HCT116 (cell line): ENCODE results near the gene FSD2. TPM values are rescaled to one million over a fixed set of nuclear protein-coding genes. Genes with fewer than 3 reads are reported as not detected.

Experiments
- ATAC-seq: fragments of 200-7000 bp; cut with Tn5 transposase; 2 replicates; pipeline ENCODE4 v1.9.1; 2020; ENCODE audit warnings: mild to moderate bottlenecking, moderate library complexity
- BruUV-seq: library from RNA; stranded (reverse); fragments of 400-500 nt; replicated peaks from 2 replicates; lab custom pipeline; 2021; lab: Mats Ljungman, UMichigan
- CTCF ChIA-PET: fragments of 300-600 bp; sonication (Branson Sonifier 250); formaldehyde crosslinking; loops from one replicate; lab custom pipeline; 2021; ENCODE audit warnings: antibody characterized with exemption; lab: Charles Lee
- POLR2A ChIA-PET: fragments of 300-600, 350-600 bp; sonication (Branson Sonifier 250); formaldehyde crosslinking; loops from one replicate; lab custom pipeline; 2021; ENCODE audit warnings: antibody characterized with exemption; lab: Charles Lee
- RAD21 ChIA-PET, 2 experiments: fragments of 300-600 bp; sonication (Branson Sonifier 250); formaldehyde crosslinking; loops; one replicate each; lab custom pipeline; 2023; ENCODE audit warnings: low total read pairs in 2 of 2; ENCODE audit not compliant: uncharacterized antibody in 2 of 2, unreplicated experiment in 2 of 2, low non-redundant PET in 1 of 2; lab: Charles Lee
- DNase-seq: peaks from one replicate; pipeline ENCODE4 v3.0.0-alpha.2; 2010; ENCODE audit warnings: low read depth, low spot score
- H2AFZ ChIP-seq: fragments of 200-600 bp; shearing (Covaris generic), sonication (generic); 2 replicates; pipeline ENCODE4 v1.6.1; 2017; ENCODE audit warnings: low read depth, mixed run types, mixed read lengths, antibody characterized with exemption, low read length; ENCODE audit not compliant: poor library complexity, severe bottlenecking
- H3K27ac ChIP-seq: 2 replicates; pipeline ENCODE4 v1.5.1; 2012; ENCODE audit warnings: low read depth, low read length
- H3K27me3 ChIP-seq: fragments of 200-600 bp; sonication (generic); 2 replicates; pipeline ENCODE4 v1.6.1; 2016; ENCODE audit warnings: mixed run types, low read length, mixed read lengths; ENCODE audit not compliant: insufficient read depth
- H3K36me3 ChIP-seq, 2 experiments: fragments of 200-500 bp in 1 of 2; fragments of 200-600 bp in 1 of 2; sonication (Bioruptor generic) in 1 of 2; sonication (generic) in 1 of 2; 2 replicates each; pipeline versions ENCODE4 v1.5.1 to v1.6.1; 2014 to 2016; ENCODE audit warnings: low read length in 2 of 2, inconsistent platforms in 1 of 2, mixed read lengths in 1 of 2, mixed run types in 1 of 2; ENCODE audit not compliant: insufficient read depth in 2 of 2, control insufficient read depth in 1 of 2
- H3K4me1 ChIP-seq, 2 experiments: fragments of 200-600 bp in 1 of 2; sonication (generic) in 1 of 2; 2 replicates each; pipeline versions ENCODE4 v1.5.1 to v1.6.1; 2012 to 2017; ENCODE audit warnings: low read length in 2 of 2, inconsistent platforms in 1 of 2, mild to moderate bottlenecking in 1 of 2, mixed read lengths in 1 of 2, mixed run types in 1 of 2, moderate library complexity in 1 of 2; ENCODE audit not compliant: insufficient read depth in 2 of 2, control insufficient read depth in 1 of 2
- H3K4me2 ChIP-seq: fragments of 200-600 bp; sonication (generic); 2 replicates; pipeline ENCODE4 v1.6.1; 2017; ENCODE audit warnings: mixed run types, low read length, mixed read lengths
- H3K4me3 ChIP-seq, 2 experiments: fragments of 200-600 bp in 1 of 2; sonication (generic) in 1 of 2; replicated peaks in 1 of 2; 2 replicates each; pipeline ENCODE4 v1.5.1; 2011 to 2016; ENCODE audit warnings: low read length in 2 of 2, control low read depth in 1 of 2, low read depth in 1 of 2, mild to moderate bottlenecking in 1 of 2, mixed read lengths in 1 of 2, mixed run types in 1 of 2
- H3K79me2 ChIP-seq: fragments of 200-600 bp; sonication (generic); 2 replicates; pipeline ENCODE4 v1.6.1; 2017; ENCODE audit warnings: mild to moderate bottlenecking, mixed run types, low read length, moderate library complexity, mixed read lengths; ENCODE audit not compliant: insufficient read depth
- H3K9ac ChIP-seq: fragments of 200-600 bp; sonication (generic); 2 replicates; pipeline ENCODE4 v1.6.1; 2016; ENCODE audit warnings: low read length, mixed read lengths
- H3K9me2 ChIP-seq: fragments of 200-600 bp; sonication (generic), shearing (Covaris generic); 2 replicates; pipeline ENCODE4 v1.6.1; 2017; ENCODE audit warnings: mixed run types, mild to moderate bottlenecking, moderate library complexity; ENCODE audit not compliant: insufficient read depth
- H3K9me3 ChIP-seq, 2 experiments: fragments of 200-500 bp in 1 of 2; fragments of 200-600 bp in 1 of 2; sonication (Bioruptor generic) in 1 of 2; sonication (generic) in 1 of 2; 2 replicates each; pipeline ENCODE4 v1.6.1; 2014 to 2017; ENCODE audit warnings: low read length in 2 of 2, mixed read lengths in 2 of 2, inconsistent platforms in 1 of 2, low read depth in 1 of 2, mild to moderate bottlenecking in 1 of 2, mixed run types in 1 of 2, moderate library complexity in 1 of 2; ENCODE audit not compliant: control insufficient read depth in 1 of 2, insufficient read depth in 1 of 2
- H4K20me1 ChIP-seq: fragments of 200-600 bp; sonication (generic), shearing (Covaris generic); 2 replicates; pipeline ENCODE4 v1.6.1; 2017; ENCODE audit warnings: mixed run types, mild to moderate bottlenecking, moderate library complexity; ENCODE audit not compliant: insufficient read depth
- CBX3 ChIP-seq: IDR thresholded peaks from 2 replicates; pipeline ENCODE4 v1.6.1; 2012; ENCODE audit warnings: low read depth
- EGR1 ChIP-seq: IDR thresholded peaks from 2 replicates; pipeline ENCODE4 v1.6.1; 2012; ENCODE audit warnings: low read depth
- EZH2 ChIP-seq: fragments of 200-600 bp; sonication (generic); IDR thresholded peaks from 2 replicates; pipeline ENCODE4 v1.6.1; 2017; ENCODE audit warnings: antibody characterized with exemption, mixed run types
- FOSL1 ChIP-seq: IDR thresholded peaks from 2 replicates; pipeline ENCODE4 v1.6.1; 2012; ENCODE audit warnings: low read depth
- JUND ChIP-seq: IDR thresholded peaks from 2 replicates; pipeline ENCODE4 v1.6.1; 2012
- MAX ChIP-seq: IDR thresholded peaks from 2 replicates; pipeline ENCODE4 v1.6.1; 2012
- SIN3A ChIP-seq: IDR thresholded peaks from 2 replicates; pipeline ENCODE4 v1.6.1; 2012; ENCODE audit warnings: low read depth
- TCF7L2 ChIP-seq: IDR thresholded peaks from 2 replicates; pipeline ENCODE4 v1.7.0; 2011; ENCODE audit warnings: borderline replicate concordance, inconsistent platforms; ENCODE audit not compliant: insufficient read depth, insufficient read length; ENCODE audit errors: extremely low read depth
- YY1 ChIP-seq: IDR thresholded peaks from 2 replicates; pipeline ENCODE4 v1.6.1; 2011; ENCODE audit warnings: low read length, low read depth, moderate library complexity, mild to moderate bottlenecking; ENCODE audit not compliant: insufficient replicate concordance; ENCODE audit errors: extremely low read depth
- ZBTB33 ChIP-seq: IDR thresholded peaks from 2 replicates; pipeline ENCODE4 v1.6.1; 2011; ENCODE audit warnings: mild to moderate bottlenecking, low read length, moderate library complexity; ENCODE audit not compliant: insufficient replicate concordance; ENCODE audit errors: extremely low read depth
- ZFX ChIP-seq: fragments of 450-650 bp; IDR thresholded peaks from 2 replicates; pipeline ENCODE4 v1.6.1; 2017
- intact Hi-C: fragments of 100-400 bp; cut with micrococcal nuclease; formaldehyde crosslinking; loops from 2 replicates; pipeline ENCODE4 v1.10.0; 2022
- total RNA-seq: library from RNA; stranded (reverse); gene quantifications from one replicate; pipeline ENCODE4 v1.2.1, GENCODE V29; 2021; ENCODE audit not compliant: unreplicated experiment

FSD2 gene
- total RNA-seq, 1 experiment from 2014 or later = not detected

- ChIA-PET POLR2A (interaction anchor here (1.9 kb wide), 1 partner anchor 22 kb away, joined by 10 read pairs; no protein-coding TSS in a partner anchor), RAD21 (no interaction called here), CTCF (no interaction called here)
- no peaks in the 10 kb centered on the region for H3K36me3 ChIP-seq
- no peak overlapping the region for H2AFZ ChIP-seq
- no peak for TF ChIP-seq ZBTB33
- no peak for TF ChIP-seq EGR1
- TF ChIP-seq ZFX = no peak
- TF ChIP-seq YY1 = no peak
- no peak for TF ChIP-seq FOSL1
- no peak for TF ChIP-seq CBX3
- TF ChIP-seq EZH2 = no peak
- no peak for TF ChIP-seq TCF7L2
- no peak for TF ChIP-seq SIN3A
- no peak for TF ChIP-seq MAX
- TF ChIP-seq JUND = no peak
- no peaks in the 10 kb centered on the region for H3K79me2 ChIP-seq
- no TSS peak for BruUV-seq
- DNase-seq (no peak), ATAC-seq (no peak)
- no peak overlapping the region for H3K4me2 ChIP-seq
- no peak overlapping the region for H3K9ac ChIP-seq
- no peak overlapping the region for H3K27ac ChIP-seq
- no peaks in the 10 kb centered on the region for H4K20me1 ChIP-seq
- no peak overlapping the region for H3K4me3 ChIP-seq
- no peaks in the 10 kb centered on the region for H3K9me3 ChIP-seq
- peaks cover 6 to 20% of the 10 kb centered on the region in 2 experiments for H3K4me1 ChIP-seq
- intact Hi-C loops = no loop called here
- no peaks in the 10 kb centered on the region for H3K27me3 ChIP-seq
- H3K9me2 ChIP-seq = no peaks in the 10 kb centered on the region
Measured at GRCh38 chr15:82771789-82772607, 33.9 kb downstream of the FSD2 start.
